CD14-positive monocyte (primary cell): ENCODE results near the gene PRPF19. TPM values are rescaled to one million over a fixed set of nuclear protein-coding genes. Genes with fewer than 3 reads are reported as not detected.

Source experiments
- DNase-seq, 3 donors: peaks; one replicate each; pipeline ENCODE4 v3.0.0-alpha.2; 2011 to 2022
- H2AFZ ChIP-seq: 2 replicates; pipeline ENCODE4 v1.6.0; 2012; ENCODE audit warnings: mild to moderate bottlenecking, low read depth, low read length, inconsistent platforms; ENCODE audit not compliant: insufficient read depth, poor library complexity, severe bottlenecking
- H3K27ac ChIP-seq, 2 donors: 1 replicate in 1 of 2; 2 replicates in 1 of 2; pipeline ENCODE4 v1.5.1; 2012 to 2013; ENCODE audit warnings: low read length in 2 of 2, control low read depth in 1 of 2, inconsistent platforms in 1 of 2, low read depth in 1 of 2, mild to moderate bottlenecking in 1 of 2
- H3K27me3 ChIP-seq, 2 donors: one replicate each; pipeline versions ENCODE4 v1.6.0 to v1.6.1; 2011 to 2013; ENCODE audit warnings: low read length in 2 of 2; ENCODE audit not compliant: control insufficient read depth in 2 of 2, insufficient read depth in 2 of 2
- H3K36me3 ChIP-seq, 2 donors: replicated peaks in 1 of 2; 1 replicate in 1 of 2; 2 replicates in 1 of 2; pipeline versions ENCODE4 v1.5.1 to v1.6.1; 2012 to 2013; ENCODE audit warnings: low read length in 2 of 2, control low read depth in 1 of 2, inconsistent platforms in 1 of 2, mild to moderate bottlenecking in 1 of 2; ENCODE audit not compliant: insufficient read depth in 2 of 2, control insufficient read depth in 1 of 2
- H3K4me1 ChIP-seq, 2 donors: 1 replicate in 1 of 2; 2 replicates in 1 of 2; pipeline versions ENCODE4 v1.5.1 to v1.6.1; 2012 to 2013; ENCODE audit warnings: low read length in 2 of 2, control low read depth in 1 of 2, inconsistent platforms in 1 of 2, mild to moderate bottlenecking in 1 of 2, moderate library complexity in 1 of 2; ENCODE audit not compliant: insufficient read depth in 2 of 2, control insufficient read depth in 1 of 2
- H3K4me2 ChIP-seq: replicated peaks from 2 replicates; pipeline ENCODE3; 2012; ENCODE audit warnings: low read length, moderate library complexity, mild to moderate bottlenecking; ENCODE audit not compliant: poor library complexity, severe bottlenecking; ENCODE audit errors: extremely low read depth
- H3K4me3 ChIP-seq, 3 experiments: fragments of 200-600 bp in 1 of 3; sonication (generic) in 1 of 3; replicated peaks in 1 of 3; 1 replicate in 2 of 3; 2 replicates in 1 of 3; pipeline ENCODE4 v1.5.1; 2011 to 2013; ENCODE audit warnings: low read length in 3 of 3, mild to moderate bottlenecking in 3 of 3, control low read depth in 2 of 3, low read depth in 2 of 3, inconsistent platforms in 1 of 3, moderate library complexity in 1 of 3
- H3K79me2 ChIP-seq: 2 replicates; pipeline ENCODE4 v1.6.0; 2012; ENCODE audit warnings: mild to moderate bottlenecking, control low read depth, inconsistent platforms, low read length, moderate library complexity; ENCODE audit not compliant: insufficient read depth
- H3K9ac ChIP-seq: 2 replicates; pipeline ENCODE4 v1.6.0; 2017; ENCODE audit warnings: low read length, mild to moderate bottlenecking; ENCODE audit not compliant: insufficient read depth, poor library complexity, severe bottlenecking
- H3K9me3 ChIP-seq, 2 donors: replicated peaks in 1 of 2; 1 replicate in 1 of 2; 2 replicates in 1 of 2; pipeline versions ENCODE4 v1.5.1 to v1.6.1; 2012 to 2013; ENCODE audit warnings: low read length in 2 of 2, control low read depth in 1 of 2; ENCODE audit not compliant: control insufficient read depth in 1 of 2, insufficient read depth in 1 of 2
- H4K20me1 ChIP-seq: 2 replicates; pipeline ENCODE4 v1.6.0; 2012; ENCODE audit warnings: mild to moderate bottlenecking, low read length, control low read depth, moderate library complexity; ENCODE audit not compliant: insufficient read depth
- H3K27ac Mint-ChIP-seq, 7 donors: one replicate each; pipeline ENCODE4 v1.8.0; 2020; ENCODE audit warnings: mild to moderate bottlenecking in 7 of 7, mixed read lengths in 7 of 7, moderate library complexity in 6 of 7, inconsistent platforms in 2 of 7
- H3K27me3 Mint-ChIP-seq, 3 donors: one replicate each; pipeline ENCODE4 v1.8.0; 2021 to 2022; ENCODE audit warnings: low read depth in 3 of 3, mild to moderate bottlenecking in 3 of 3, mixed read lengths in 3 of 3, moderate library complexity in 3 of 3, inconsistent platforms in 1 of 3
- H3K36me3 Mint-ChIP-seq, 2 donors: one replicate each; pipeline ENCODE4 v1.8.0; 2020; ENCODE audit warnings: mixed read lengths in 2 of 2, inconsistent platforms in 1 of 2, mild to moderate bottlenecking in 1 of 2
- H3K4me1 Mint-ChIP-seq: one replicate; pipeline ENCODE4 v1.8.0; 2020; ENCODE audit warnings: mild to moderate bottlenecking, mixed read lengths
- H3K4me3 Mint-ChIP-seq, 2 donors: one replicate each; pipeline ENCODE4 v1.8.0; 2020; ENCODE audit warnings: mild to moderate bottlenecking in 2 of 2, mixed read lengths in 2 of 2, moderate library complexity in 1 of 2
- H3K9me3 Mint-ChIP-seq, 7 donors: one replicate each; pipeline ENCODE4 v1.8.0; 2020 to 2022; ENCODE audit warnings: mixed read lengths in 7 of 7, mild to moderate bottlenecking in 6 of 7, moderate library complexity in 6 of 7, inconsistent platforms in 2 of 7
- CTCF ChIP-seq: fragments of 200-600 bp; IDR thresholded peaks from one replicate; pipeline ENCODE4 v1.8.0; 2022; ENCODE audit warnings: antibody characterized with exemption, mild to moderate bottlenecking
- WGBS: methylation state at CpG from one replicate; pipeline ENCODE4 v1.1.5; 2013; ENCODE audit warnings: missing lambda C conversion rate; ENCODE audit not compliant: insufficient coverage; 5-methylcytosine and 5-hydroxymethylcytosine counted together
- intact Hi-C, 2 donors: fragments of 100-400 bp; cut with micrococcal nuclease; formaldehyde crosslinking; loops; one replicate each; pipeline versions ENCODE4 v1.15.0 to v1.15.1; 2023
- polyA plus RNA-seq, 3 donors: library from polyadenylated mRNA; depleted of rRNA in 1 of 3; unstranded in 2 of 3; stranded (reverse) in 1 of 3; fragments of 300-500 nt in 2 of 3; fragments of >200 nt in 1 of 3; fragmentation: Illumina TruSeq in 2 of 3; gene quantifications; 1 replicate in 2 of 3; 2 replicates in 1 of 3; pipeline ENCODE4 v1.2.3, GENCODE V29; 2012 to 2021

Gene PRPF19
- polyA plus RNA-seq, 3 donors, result 7.8 to 33.2 (median 12.2) TPM

DNA sequence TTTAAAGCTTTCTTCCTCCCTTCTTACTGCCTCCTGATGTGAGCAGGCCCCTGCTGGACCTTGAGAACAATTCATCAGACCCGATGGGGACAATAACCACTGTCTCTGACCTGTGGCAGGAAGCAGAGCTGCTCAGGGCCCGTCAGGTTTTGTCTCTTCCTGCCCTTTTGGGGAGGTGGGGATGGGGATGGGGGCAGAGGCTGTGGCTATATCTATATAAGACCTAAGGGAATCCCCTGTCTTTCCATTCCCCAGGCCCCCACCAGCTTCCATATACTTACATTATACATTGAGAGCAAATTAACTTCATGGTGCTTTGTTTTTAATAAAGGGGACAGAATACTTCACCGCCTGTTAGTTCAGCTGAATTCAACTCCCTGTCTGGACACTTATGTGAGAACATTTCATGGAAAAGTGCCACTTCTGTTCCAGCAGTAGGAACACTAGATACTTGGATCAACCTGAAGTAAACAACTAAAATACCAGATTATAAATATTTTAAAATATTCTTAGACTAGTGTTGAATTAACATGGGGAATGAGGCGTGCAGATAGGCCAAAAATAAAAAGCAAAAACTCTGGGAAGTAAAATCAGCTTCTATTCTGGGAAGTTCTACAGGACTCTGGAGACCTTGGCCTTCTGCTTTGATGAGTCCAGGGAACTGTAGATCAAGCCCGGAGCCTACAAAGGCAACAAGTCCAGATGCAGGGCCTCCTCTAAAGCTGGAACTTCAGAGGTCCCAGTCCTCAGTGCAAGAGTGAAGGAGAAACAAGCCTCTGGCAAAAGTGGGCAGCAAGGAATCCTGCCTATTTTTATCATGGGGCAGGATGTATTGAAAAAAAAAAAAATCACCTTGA lies 27.9 kb downstream of the PRPF19 start:
- Mint-ChIP-seq H3K36me3 (peaks cover 42 to 49% of the 10 kb centered on the region in 2 donors), H3K4me1 (peaks cover under 1% of the 10 kb centered on the region), H3K9me3 (no peaks in the 10 kb centered on the region), H3K27me3 (peaks cover 0 to 3% (median 0%) of the 10 kb centered on the region in 3 donors), H3K27ac (peak overlapping the region in 1 of 7 donors; percentile 30), H3K4me3 (no peak overlapping the region)
- intact Hi-C loops, result no loop called here
- no peaks in the 10 kb centered on the region for H4K20me1 ChIP-seq
- H3K4me3 ChIP-seq, result no peak overlapping the region
- DNase-seq, result no peak
- WGBS, result 90% methylated on average over 1 of the region's 5 CpGs
- TF ChIP-seq CTCF, result no peak
- H3K9ac ChIP-seq, result no peak overlapping the region
- peaks cover 14 to 36% of the 10 kb centered on the region in 2 donors for H3K36me3 ChIP-seq
- no peak overlapping the region for H2AFZ ChIP-seq
- H3K9me3 ChIP-seq, result no peaks in the 10 kb centered on the region
- H3K79me2 ChIP-seq, result no peaks in the 10 kb centered on the region
- H3K4me2 ChIP-seq, result no peak overlapping the region
- H3K27ac ChIP-seq, result no peak overlapping the region
- H3K27me3 ChIP-seq, result no peaks in the 10 kb centered on the region
- peaks cover 0 to under 1% of the 10 kb centered on the region in 2 donors for H3K4me1 ChIP-seq

DNA sequence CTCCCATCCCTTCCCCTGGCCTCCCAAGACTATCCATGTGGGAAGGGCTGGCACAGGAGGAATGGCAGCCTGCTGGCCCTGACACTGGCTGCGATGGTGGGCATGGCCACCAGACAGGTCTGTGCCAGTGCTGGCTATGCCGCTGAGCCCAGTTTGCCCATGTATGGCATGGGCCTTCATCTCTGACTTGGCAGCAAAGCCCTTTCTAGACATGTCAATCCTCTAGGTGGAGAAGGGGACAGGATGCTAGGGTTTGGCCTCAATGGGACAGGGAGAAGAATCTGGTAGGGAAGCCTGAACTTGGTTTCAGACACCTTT lies 30.3 kb downstream of the PRPF19 start:
- H3K36me3 ChIP-seq, result peaks cover 14 to 35% of the 10 kb centered on the region in 2 donors
- WGBS, result 100% methylated on average over 1 of the region's 2 CpGs
- no peaks in the 10 kb centered on the region for H3K9me3 ChIP-seq
- Mint-ChIP-seq H3K4me1 (peaks cover 12% of the 10 kb centered on the region), H3K4me3 (no peak overlapping the region), H3K36me3 (peaks cover 26 to 33% of the 10 kb centered on the region in 2 donors), H3K27me3 (peaks cover 0 to 2% (median 0%) of the 10 kb centered on the region in 3 donors), H3K9me3 (no peaks in the 10 kb centered on the region), H3K27ac (no peak overlapping the region)
- no peak overlapping the region for H3K4me2 ChIP-seq
- H3K79me2 ChIP-seq, result no peaks in the 10 kb centered on the region
- no peak overlapping the region for H2AFZ ChIP-seq
- H3K27me3 ChIP-seq, result no peaks in the 10 kb centered on the region
- H4K20me1 ChIP-seq, result no peaks in the 10 kb centered on the region
- DNase-seq, result no peak
- no peak for TF ChIP-seq CTCF
- peaks cover 11 to 15% of the 10 kb centered on the region in 2 donors for H3K4me1 ChIP-seq
- H3K4me3 ChIP-seq, result no peak overlapping the region
- intact Hi-C loops, result no loop called here
- H3K27ac ChIP-seq, result no peak overlapping the region
- no peak overlapping the region for H3K9ac ChIP-seq
